ENCODE measurements around the gene KDM6A. TPM values are rescaled to one million over a fixed set of nuclear protein-coding genes. Genes with fewer than 3 reads are reported as not detected.

Gene KDM6A
- total and polyA plus RNA-seq, 2 donors (not counting 1 experiment from before 2014, with no cell fraction given): 33.3 to 57.0 TPM

DNA sequence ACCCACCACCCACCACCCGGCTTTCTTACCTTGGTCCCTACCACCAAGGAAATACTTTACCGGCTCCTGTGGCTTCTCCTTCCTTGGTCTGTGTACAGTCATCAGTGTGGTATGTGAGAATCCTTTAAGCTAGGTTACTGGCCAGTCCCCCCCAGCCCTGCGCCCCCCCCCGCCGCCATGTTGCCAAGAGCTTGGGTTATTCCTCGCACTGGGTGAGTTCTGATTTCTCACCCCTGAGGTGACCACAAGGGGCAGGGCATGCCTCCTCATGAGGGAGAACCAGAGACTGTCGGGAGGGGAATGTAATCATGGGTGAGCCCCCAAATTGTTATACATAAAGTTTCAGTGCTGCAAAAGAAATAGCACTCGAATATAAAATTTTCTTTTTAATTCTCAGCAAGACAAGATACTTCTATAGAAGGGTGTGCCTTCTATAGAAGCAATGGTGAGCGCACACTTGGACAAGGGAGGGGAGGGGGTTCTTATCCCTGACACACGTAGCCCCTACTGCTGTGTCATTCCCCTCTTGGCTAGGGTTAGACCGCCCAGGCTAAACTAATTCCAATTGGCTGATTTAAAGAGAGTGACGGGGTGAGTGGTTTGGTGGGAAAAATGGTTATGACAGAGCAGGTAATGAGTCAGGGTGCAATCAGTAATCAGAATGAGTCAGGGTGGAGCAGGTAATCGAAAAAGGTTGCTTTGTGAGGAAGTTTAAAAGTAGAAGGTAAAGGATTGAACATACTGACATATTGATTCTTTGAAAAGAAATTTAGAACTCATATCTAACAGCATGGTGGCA lies 133.2 kb downstream of the KDM6A start:
- ChIA-PET POLR2A (no interaction called here), CTCF (no interaction called here)
- ATAC-seq (ENCODE audit: low read depth): no peak
- H3K9me3 Mint-ChIP-seq (ENCODE audit: insufficient read depth): no peaks in the 10 kb centered on the region
- H3K4me1 Mint-ChIP-seq: peaks cover 35% of the 10 kb centered on the region
- Histone ChIP-seq H3K9ac (ENCODE audit: low read length) (no peak overlapping the region), H3K36me3 (replicated peaks in 1 of 2; ENCODE audit: control extremely low read depth in 1 of 2, control insufficient read depth in 1 of 2, extremely low read depth in 1 of 2, insufficient read depth in 2 of 2, low read length in 1 of 2) (no peaks in the 10 kb centered on the region), H3K27ac (ENCODE audit: low read length in 2 of 2) (no peak overlapping the region), H2AFZ (ENCODE audit: insufficient read depth, low read depth, low read length, poor library complexity, severe bottlenecking) (no peak overlapping the region), H3K27me3 (replicated peaks in 1 of 4; ENCODE audit: control extremely low read depth in 1 of 4, control insufficient read depth in 3 of 4, insufficient read depth in 4 of 4, low read length in 3 of 4) (no peaks in the 10 kb centered on the region), H3K4me3 (ENCODE audit: control extremely low read depth in 1 of 5, extremely low read depth in 1 of 5, insufficient read depth in 1 of 5, low read depth in 2 of 5, low read length in 4 of 5) (no peak overlapping the region), H4K20me1 (ENCODE audit: control insufficient read depth, insufficient read depth, low read length, poor library complexity, severe bottlenecking) (peaks cover 45% of the 10 kb centered on the region), H3K9me3 (ENCODE audit: control extremely low read depth in 1 of 3, control insufficient read depth in 2 of 3, insufficient read depth in 1 of 3, low read length in 2 of 3) (peaks cover 0 to 9% (median 0%) of the 10 kb centered on the region in 3 donors), H3K4me1 (ENCODE audit: control insufficient read depth in 2 of 2, insufficient read depth in 2 of 2, low read length in 2 of 2) (peaks cover 14 to 19% of the 10 kb centered on the region in 2 donors), H3K79me2 (ENCODE audit: control insufficient read depth, insufficient read depth, low read length) (peaks cover 83% of the 10 kb centered on the region), H3K4me2 (replicated peaks; ENCODE audit: low read depth, low read length, poor library complexity, severe bottlenecking) (no peak overlapping the region)
- intact Hi-C loops (cut with micrococcal nuclease): no loop called here
- H3K27ac Mint-ChIP-seq: peak overlapping the region; percentile 53
- no peaks in the 10 kb centered on the region for H3K27me3 Mint-ChIP-seq
- TF ChIP-seq, protein P1, sequence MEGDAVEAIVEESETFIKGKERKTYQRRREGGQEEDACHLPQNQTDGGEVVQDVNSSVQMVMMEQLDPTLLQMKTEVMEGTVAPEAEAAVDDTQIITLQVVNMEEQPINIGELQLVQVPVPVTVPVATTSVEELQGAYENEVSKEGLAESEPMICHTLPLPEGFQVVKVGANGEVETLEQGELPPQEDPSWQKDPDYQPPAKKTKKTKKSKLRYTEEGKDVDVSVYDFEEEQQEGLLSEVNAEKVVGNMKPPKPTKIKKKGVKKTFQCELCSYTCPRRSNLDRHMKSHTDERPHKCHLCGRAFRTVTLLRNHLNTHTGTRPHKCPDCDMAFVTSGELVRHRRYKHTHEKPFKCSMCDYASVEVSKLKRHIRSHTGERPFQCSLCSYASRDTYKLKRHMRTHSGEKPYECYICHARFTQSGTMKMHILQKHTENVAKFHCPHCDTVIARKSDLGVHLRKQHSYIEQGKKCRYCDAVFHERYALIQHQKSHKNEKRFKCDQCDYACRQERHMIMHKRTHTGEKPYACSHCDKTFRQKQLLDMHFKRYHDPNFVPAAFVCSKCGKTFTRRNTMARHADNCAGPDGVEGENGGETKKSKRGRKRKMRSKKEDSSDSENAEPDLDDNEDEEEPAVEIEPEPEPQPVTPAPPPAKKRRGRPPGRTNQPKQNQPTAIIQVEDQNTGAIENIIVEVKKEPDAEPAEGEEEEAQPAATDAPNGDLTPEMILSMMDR (IDR thresholded peaks at IDR 0.05): no peak
- no peak for TF ChIP-seq EZH2 (IDR thresholded peaks at IDR 0.05; ENCODE audit: borderline replicate concordance, insufficient read depth, low read depth, low read length, poor library complexity, severe bottlenecking)
- no peak overlapping the region for H3K4me3 Mint-ChIP-seq
- 92% methylated on average over 2 of the region's 13 CpGs for WGBS (ENCODE audit: insufficient coverage)
- DNase-seq: no peak

GRCh38 chrX:45007598-45007997 lies 134.6 kb downstream of the KDM6A start:
- peak; percentile 33 for DNase-seq
- TF ChIP-seq EZH2 (IDR thresholded peaks at IDR 0.05; ENCODE audit: borderline replicate concordance, insufficient read depth, low read depth, low read length, poor library complexity, severe bottlenecking): no peak
- TF ChIP-seq, protein P1 (IDR thresholded peaks at IDR 0.05): no peak
- Mint-ChIP-seq H3K27me3 (no peaks in the 10 kb centered on the region), H3K27ac (peak overlapping the region; percentile 46), H3K4me1 (peaks cover 31% of the 10 kb centered on the region), H3K9me3 (ENCODE audit: insufficient read depth) (no peaks in the 10 kb centered on the region), H3K4me3 (no peak overlapping the region)
- ChIA-PET POLR2A (interaction anchor here (0.6 kb wide), 1 partner anchor 49 kb away, joined by 5 read pairs; no protein-coding TSS in a partner anchor), CTCF (interaction anchor here (1.0 kb wide), 1 partner anchor 94 kb away, joined by 3 read pairs; no protein-coding TSS in a partner anchor)
- WGBS (ENCODE audit: insufficient coverage): no CpG with 5 or more reads among the region's 3 CpGs
- peaks cover 8 to 12% of the 10 kb centered on the region in 2 donors for H3K4me1 ChIP-seq (ENCODE audit: control insufficient read depth in 2 of 2, insufficient read depth in 2 of 2, low read length in 2 of 2)
- intact Hi-C loops (cut with micrococcal nuclease): no loop called here
- H2AFZ ChIP-seq (ENCODE audit: insufficient read depth, low read depth, low read length, poor library complexity, severe bottlenecking): no peak overlapping the region
- peak; percentile 47 for ATAC-seq (ENCODE audit: low read depth)
- no peak overlapping the region for H3K4me2 ChIP-seq (replicated peaks; ENCODE audit: low read depth, low read length, poor library complexity, severe bottlenecking)
- peaks cover 48% of the 10 kb centered on the region for H4K20me1 ChIP-seq (ENCODE audit: control insufficient read depth, insufficient read depth, low read length, poor library complexity, severe bottlenecking)
- no peak overlapping the region for H3K9ac ChIP-seq (ENCODE audit: low read length)
- H3K27ac ChIP-seq (ENCODE audit: low read length in 2 of 2): no peak overlapping the region
- H3K36me3 ChIP-seq (replicated peaks in 1 of 2; ENCODE audit: control extremely low read depth in 1 of 2, control insufficient read depth in 1 of 2, extremely low read depth in 1 of 2, insufficient read depth in 2 of 2, low read length in 1 of 2): no peaks in the 10 kb centered on the region
- H3K9me3 ChIP-seq (ENCODE audit: control extremely low read depth in 1 of 3, control insufficient read depth in 2 of 3, insufficient read depth in 1 of 3, low read length in 2 of 3): peaks cover 0 to 9% (median 0%) of the 10 kb centered on the region in 3 donors
- peaks cover 86% of the 10 kb centered on the region for H3K79me2 ChIP-seq (ENCODE audit: control insufficient read depth, insufficient read depth, low read length)
- no peaks in the 10 kb centered on the region for H3K27me3 ChIP-seq (replicated peaks in 1 of 4; ENCODE audit: control extremely low read depth in 1 of 4, control insufficient read depth in 3 of 4, insufficient read depth in 4 of 4, low read length in 3 of 4)
- no peak overlapping the region for H3K4me3 ChIP-seq (ENCODE audit: control extremely low read depth in 1 of 5, extremely low read depth in 1 of 5, insufficient read depth in 1 of 5, low read depth in 2 of 5, low read length in 4 of 5)

All from B cell (primary cell).